Measurements from ENCODE around the gene TRAPPC14.

TRAPPC14 gene

DNA sequence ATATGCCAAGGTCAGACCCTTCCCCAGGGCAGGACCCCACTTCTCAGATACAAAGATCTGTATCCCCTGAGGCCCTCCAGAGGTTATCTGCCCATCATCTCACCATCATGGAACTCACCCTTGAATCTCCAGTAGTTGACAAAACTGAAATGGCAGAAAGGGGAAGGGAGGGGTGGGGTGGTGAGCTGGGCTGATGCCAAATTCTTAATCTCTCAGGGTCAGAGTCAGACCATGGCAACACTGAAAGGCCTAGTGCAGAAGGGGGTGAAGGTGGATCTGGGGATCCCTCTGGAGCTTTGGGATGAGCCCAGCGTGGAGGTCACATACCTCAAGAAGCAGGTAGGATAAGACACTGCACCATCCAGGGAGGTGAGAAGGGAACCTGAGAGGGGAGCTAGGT lies 36.0 kb downstream of the TRAPPC14 start:
- DNase-seq: no peak

GRCh38 chr7:100122067-100122466 lies 36.5 kb downstream of the TRAPPC14 start:
- no peak for DNase-seq

DNA sequence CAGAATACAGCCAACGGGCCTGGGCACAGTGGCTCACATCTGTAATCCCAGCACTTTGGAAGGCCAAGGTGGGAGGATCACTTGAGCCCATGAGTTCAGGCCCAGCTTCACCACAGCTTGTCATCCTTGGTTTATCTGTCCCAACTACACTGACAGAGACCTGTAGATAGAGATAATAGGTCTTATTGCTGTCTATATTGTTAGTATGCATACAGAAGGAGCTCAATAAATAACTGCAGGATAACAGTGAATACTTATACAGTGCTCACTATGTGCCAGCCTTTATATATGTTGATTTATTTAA lies 37.8 kb downstream of the TRAPPC14 start:
- DNase-seq: no peak

GRCh38 chr7:100119970-100120732 lies 38.4 kb downstream of the TRAPPC14 start:
- DNase-seq: no peak

DNA sequence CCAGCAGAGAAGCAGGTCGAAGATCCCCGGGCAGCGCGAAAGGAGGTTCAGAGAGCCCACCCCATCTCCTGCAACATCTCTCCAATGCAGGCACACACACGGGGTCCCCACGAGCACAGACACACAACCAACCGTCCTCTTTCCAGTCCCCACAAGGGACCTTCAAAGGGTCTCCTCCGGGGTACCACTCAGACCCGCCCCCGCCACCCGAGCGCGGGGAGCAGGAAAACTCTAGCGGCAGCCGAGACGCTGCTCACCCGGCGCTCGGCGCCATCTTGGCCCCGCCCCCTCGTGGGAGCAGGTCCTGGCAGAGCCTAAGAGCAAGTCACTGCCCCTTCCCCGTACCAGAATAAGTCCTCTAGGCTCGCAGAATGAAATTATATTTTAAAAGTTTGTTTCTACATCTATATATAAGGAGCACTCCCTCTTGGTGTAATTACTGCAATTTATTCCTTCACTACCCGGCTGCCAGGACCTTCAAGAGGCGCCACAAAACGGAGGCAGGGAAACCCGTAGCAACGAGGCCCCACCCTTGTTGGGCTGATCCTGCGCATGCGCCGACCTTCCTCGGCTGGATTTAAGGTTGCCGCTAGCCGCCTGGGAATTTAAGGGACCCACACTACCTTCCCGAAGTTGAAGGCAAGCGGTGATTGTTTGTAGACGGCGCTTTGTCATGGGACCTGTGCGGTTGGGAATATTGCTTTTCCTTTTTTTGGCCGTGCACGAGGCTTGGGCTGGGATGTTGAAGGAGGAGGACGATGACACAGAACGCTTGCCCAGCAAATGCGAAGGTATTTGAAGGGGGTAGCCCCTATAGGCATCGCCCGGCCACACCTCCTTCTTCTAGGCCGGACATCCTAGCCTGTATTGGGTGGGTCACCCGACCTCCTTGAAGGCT lies 39.2 kb downstream of the TRAPPC14 start, which contains the start of the genes CNPY4 and TAF6:
TSS of gene CNPY4 (plus strand) at position 563 of the 898 bp plus-strand sequence. CDS start at position 674, 111 bp downstream.
TSS of gene TAF6 (minus strand) at position 287 of the 898 bp plus-strand sequence. CDS start 5,149 bp downstream, outside the sequence.
- peak; percentile 82 to 90 for DNase-seq

DNA sequence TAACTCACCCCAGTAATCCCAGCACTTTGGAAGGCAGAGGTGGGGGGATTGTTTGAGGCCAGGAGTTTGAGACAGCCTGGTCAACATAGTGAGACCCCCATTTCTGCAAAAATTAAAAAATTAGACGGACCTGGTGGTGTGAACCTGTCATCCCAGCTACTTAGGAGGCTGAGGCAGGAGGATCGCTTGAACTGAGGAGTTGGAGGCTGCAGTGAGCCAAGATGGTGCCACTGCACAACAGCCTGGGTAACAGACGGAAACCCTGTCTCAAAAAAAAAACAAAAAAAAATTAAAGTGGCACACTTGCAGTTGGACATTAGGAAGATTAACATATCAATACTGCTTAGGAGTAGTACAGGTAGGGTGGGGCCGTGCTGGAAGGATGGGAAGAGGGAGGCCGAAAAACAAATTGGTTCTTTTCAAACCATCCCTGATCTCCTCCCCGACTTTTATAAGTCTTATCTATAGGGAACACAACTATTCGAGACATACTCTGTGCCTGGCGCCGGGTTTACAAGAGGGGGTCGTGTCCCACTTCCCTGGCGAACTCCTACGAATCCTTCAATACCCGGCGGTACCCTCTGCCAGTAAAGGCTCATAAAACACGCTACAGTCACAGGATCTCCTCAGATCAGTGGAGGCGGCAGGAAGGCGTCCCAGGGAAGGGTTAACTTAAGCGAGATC lies 40.0 kb downstream of the TRAPPC14 start:
- DNase-seq: no peak

DNA sequence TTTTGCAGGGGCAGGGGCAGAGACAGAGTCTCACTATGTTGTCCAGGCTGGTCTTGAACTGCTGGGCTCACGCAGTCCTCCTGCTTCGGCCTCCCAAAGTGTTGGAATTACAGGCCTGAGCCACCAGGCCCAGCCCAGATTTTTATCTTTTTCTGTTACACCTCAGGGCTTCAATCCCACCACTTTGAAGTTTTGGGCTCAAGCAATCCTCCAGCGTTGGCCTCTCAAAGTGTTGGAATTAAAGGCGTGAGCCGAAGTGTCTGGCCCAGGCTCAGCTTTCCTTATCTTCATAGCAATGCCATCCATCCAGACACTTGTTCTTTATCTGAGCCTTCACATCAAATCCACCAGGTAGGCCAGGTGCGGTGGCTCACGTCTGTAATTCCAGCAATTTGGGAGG lies 43.5 kb downstream of the TRAPPC14 start:
- DNase-seq: no peak

DNA sequence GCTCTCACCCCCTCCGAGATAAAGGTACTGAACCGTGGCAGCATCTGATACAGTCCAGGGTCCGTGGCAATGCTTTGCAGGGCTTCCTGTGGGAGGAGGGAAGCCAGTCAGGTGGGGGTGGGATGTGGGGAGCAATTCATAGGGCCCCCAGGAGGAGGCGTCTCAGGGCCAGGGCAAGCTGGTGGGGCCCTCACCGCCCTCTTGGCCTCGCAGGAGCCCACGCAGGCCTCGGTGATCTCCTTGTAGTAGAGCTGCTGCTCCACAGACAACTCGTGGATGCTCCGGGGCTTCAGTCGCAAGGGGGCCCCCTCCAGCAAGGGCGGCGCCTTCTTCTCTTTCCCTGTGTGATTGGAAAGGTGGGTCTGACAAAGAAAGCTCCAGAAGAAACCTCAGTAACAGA lies 46.6 kb downstream of the TRAPPC14 start:
- no peak for DNase-seq

- no peak for DNase-seq
These were observed 47.4 kb downstream of the TRAPPC14 start for GRCh38 chr7:100111156-100111555.

DNA sequence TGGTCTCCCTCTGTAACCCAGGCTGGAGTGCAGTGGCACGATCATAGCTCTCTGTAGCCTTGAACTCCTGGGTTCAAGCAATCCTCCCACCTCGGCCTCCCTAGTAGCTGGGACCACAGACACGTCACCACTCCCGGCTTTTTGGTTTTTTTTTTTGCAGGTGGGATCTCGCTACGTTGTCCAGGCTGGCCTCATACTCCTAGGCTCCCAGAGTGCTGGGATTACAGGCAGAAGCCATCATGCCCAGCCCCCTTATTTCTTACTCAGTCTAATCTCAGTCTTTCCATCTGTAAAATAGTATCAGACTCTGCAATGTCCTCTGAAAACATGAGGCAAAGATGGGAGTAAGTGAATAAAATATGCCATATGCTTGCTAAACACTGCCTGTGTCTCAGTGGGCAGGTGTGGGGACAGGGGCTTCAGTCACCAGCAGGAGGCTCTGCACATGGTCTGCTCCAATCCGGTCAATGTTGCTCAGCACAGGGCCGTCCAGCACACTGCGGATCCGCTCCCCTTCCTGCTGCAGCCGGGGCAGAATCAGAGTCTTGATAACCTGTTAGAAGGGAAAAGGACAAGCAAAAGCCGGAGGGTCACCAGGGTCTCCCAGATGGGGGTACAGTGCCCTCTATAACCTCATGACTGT lies 48.9 kb downstream of the TRAPPC14 start:
- DNase-seq: no peak

- no peak for DNase-seq
These were observed 50.6 kb downstream of the TRAPPC14 start for GRCh38 chr7:100107890-100108289.

DNA sequence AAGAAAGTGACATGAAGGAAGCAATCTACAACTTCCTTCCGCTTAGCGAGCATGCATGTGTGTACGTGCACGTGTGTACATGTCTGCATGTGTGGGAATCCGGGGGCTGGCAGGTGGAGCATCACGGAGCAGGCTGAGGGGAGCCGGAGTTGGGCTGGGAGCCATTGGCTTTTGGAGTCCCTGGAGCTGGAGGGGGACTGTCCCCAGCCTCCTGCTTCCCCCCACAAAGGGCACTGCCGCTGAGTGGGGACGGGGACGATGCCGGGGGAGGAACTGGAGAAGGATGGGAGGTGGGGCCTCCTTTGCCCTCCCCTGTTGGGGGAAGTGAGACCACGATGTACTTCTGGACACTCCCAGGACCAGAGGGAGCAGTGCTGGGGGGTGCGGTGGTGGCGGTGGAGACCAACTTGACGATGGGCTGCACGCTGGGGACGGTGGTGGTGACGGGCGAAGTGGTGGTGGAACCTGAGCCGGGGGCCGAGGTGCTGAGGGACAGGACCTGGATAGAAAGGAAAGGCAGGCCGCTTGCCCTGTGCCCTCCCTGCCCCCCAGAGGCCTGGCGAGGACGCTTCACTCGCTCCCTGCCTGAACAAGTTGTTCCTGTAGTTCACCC lies 51.3 kb downstream of the TRAPPC14 start:
- DNase-seq: no peak

- DNase-seq: no peak
These were observed 51.9 kb downstream of the TRAPPC14 start for GRCh38 chr7:100106633-100107032.

- no peak for DNase-seq
These were observed 53.0 kb downstream of the TRAPPC14 start for GRCh38 chr7:100105534-100105933.

Data from bone marrow (tissue), 2 donors.